Naive thymus-derived CD4-positive, alpha-beta T cell (primary cell): ENCODE results near the gene PLEKHF1. TPM values are rescaled to one million over a fixed set of nuclear protein-coding genes. Genes with fewer than 3 reads are reported as not detected.
A peak's percentile ranks its signal among the peaks of the same experiment; 100 is the strongest.

ENCODE experiments used
- ATAC-seq: fragments of 150-1000 bp; cut with Tn5 transposase; 2 replicates; pipeline ENCODE4 v1.10.0; 2021; ENCODE audit warnings: mild to moderate bottlenecking, moderate library complexity
- CTCF ChIA-PET: fragments of 350-600 bp; sonication (Branson Sonifier 250); formaldehyde crosslinking; loops from one replicate; lab custom pipeline; 2021; ENCODE audit warnings: antibody characterized with exemption; lab: Charles Lee
- POLR2A ChIA-PET: fragments of 350-600 bp; sonication (Branson Sonifier 250); formaldehyde crosslinking; loops from one replicate; lab custom pipeline; 2021; ENCODE audit warnings: antibody characterized with exemption, inconsistent platforms; lab: Charles Lee
- DNase-seq, 9 donors: peaks; one replicate each; pipeline versions ENCODE4 v3.0.0 to v3.0.0-alpha.2; 2020 to 2022; ENCODE audit warnings: mixed read lengths in 1 of 9
- H3K27ac ChIP-seq: one replicate; pipeline ENCODE4 v1.7.0; 2013; ENCODE audit warnings: mild to moderate bottlenecking, low read depth, low read length, moderate library complexity
- H3K27me3 ChIP-seq, 2 donors: one replicate each; pipeline ENCODE4 v1.7.0; 2013; ENCODE audit warnings: low read length in 2 of 2, mild to moderate bottlenecking in 2 of 2, moderate library complexity in 2 of 2; ENCODE audit not compliant: control insufficient read depth in 2 of 2, insufficient read depth in 2 of 2
- H3K36me3 ChIP-seq, 3 experiments: 1 replicate in 2 of 3; 2 replicates in 1 of 3; pipeline ENCODE4 v1.7.0; 2013; ENCODE audit warnings: low read length in 3 of 3, mild to moderate bottlenecking in 3 of 3, moderate library complexity in 1 of 3; ENCODE audit not compliant: insufficient read depth in 3 of 3, control insufficient read depth in 2 of 3
- H3K4me1 ChIP-seq, 2 donors: one replicate each; pipeline ENCODE4 v1.7.0; 2013; ENCODE audit warnings: low read length in 2 of 2, mild to moderate bottlenecking in 2 of 2, moderate library complexity in 1 of 2; ENCODE audit not compliant: control insufficient read depth in 2 of 2, insufficient read depth in 2 of 2
- H3K4me3 ChIP-seq: 2 replicates; pipeline ENCODE4 v1.7.0; 2013; ENCODE audit warnings: mild to moderate bottlenecking, low read length
- H3K9me3 ChIP-seq, 3 experiments: 1 replicate in 2 of 3; 2 replicates in 1 of 3; pipeline ENCODE4 v1.7.0; 2013; ENCODE audit warnings: low read length in 3 of 3; ENCODE audit not compliant: control insufficient read depth in 2 of 3
- H3K27ac Mint-ChIP-seq, 9 donors: one replicate each; pipeline ENCODE4 v1.8.0; 2020 to 2022; ENCODE audit warnings: mixed read lengths in 9 of 9, mild to moderate bottlenecking in 8 of 9, moderate library complexity in 5 of 9, inconsistent platforms in 2 of 9
- H3K27me3 Mint-ChIP-seq, 5 donors: one replicate each; pipeline ENCODE4 v1.8.0; 2021 to 2022; ENCODE audit warnings: mixed read lengths in 5 of 5, mild to moderate bottlenecking in 1 of 5
- H3K36me3 Mint-ChIP-seq, 5 donors: one replicate each; pipeline ENCODE4 v1.8.0; 2020 to 2022; ENCODE audit warnings: mixed read lengths in 5 of 5, mild to moderate bottlenecking in 3 of 5, inconsistent platforms in 1 of 5
- H3K4me1 Mint-ChIP-seq, 7 donors: one replicate each; pipeline ENCODE4 v1.8.0; 2020 to 2022; ENCODE audit warnings: mixed read lengths in 7 of 7, mild to moderate bottlenecking in 3 of 7, inconsistent platforms in 1 of 7
- H3K4me3 Mint-ChIP-seq, 10 donors: one replicate each; pipeline ENCODE4 v1.8.0; 2020 to 2022; ENCODE audit warnings: mild to moderate bottlenecking in 10 of 10, mixed read lengths in 10 of 10, moderate library complexity in 6 of 10, inconsistent platforms in 2 of 10
- H3K9me3 Mint-ChIP-seq, 11 donors: one replicate each; pipeline ENCODE4 v1.8.0; 2020 to 2022; ENCODE audit warnings: mixed read lengths in 11 of 11, mild to moderate bottlenecking in 4 of 11, inconsistent platforms in 1 of 11, moderate library complexity in 1 of 11
- intact Hi-C, 2 donors: fragments of 100-400 bp; cut with micrococcal nuclease; formaldehyde crosslinking; loops; one replicate each; pipeline ENCODE4 v1.15.1; 2023
- polyA plus RNA-seq, 2 donors: library from polyadenylated mRNA; unstranded; fragments of 300-500 nt; fragmentation: Illumina TruSeq; gene quantifications; one replicate each; pipeline ENCODE4 v1.2.3, GENCODE V29; 2021
- total RNA-seq, 6 experiments: library from RNA in 5 of 6; stranded (reverse) in 5 of 6; gene quantifications; 1 replicate in 5 of 6; 2 replicates in 1 of 6; pipeline ENCODE4 v1.2.3 and lab custom pipeline; 2021 to 2026

Gene PLEKHF1
- total and polyA plus RNA-seq, 7 experiments from 2014 or later, result 11.1 to 47.2 (median 17.5) TPM

DNA sequence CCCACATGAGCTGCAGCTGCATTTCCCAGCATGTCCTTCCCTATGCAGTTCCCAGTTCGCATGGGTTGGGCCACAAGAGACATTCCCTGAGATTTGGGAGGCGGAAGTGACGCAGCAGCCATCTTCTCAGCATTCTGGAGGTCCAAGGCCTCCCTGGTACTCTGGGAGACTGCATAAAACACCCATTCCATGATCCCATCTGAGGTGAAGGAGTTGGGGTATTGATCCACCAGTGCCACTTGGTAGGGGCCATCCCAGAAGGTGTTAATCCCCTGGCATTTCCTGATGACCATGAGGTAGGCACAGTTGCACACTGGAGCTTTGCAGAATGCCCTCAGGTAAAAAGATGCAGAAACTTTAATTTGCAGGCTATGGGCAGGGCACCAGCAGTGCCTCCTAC lies 33.8 kb upstream of the PLEKHF1 start:
- no peak overlapping the region for H3K4me3 Mint-ChIP-seq
- H3K4me1 ChIP-seq, result no peaks in the 10 kb centered on the region
- H3K9me3 ChIP-seq, result no peaks in the 10 kb centered on the region
- ChIA-PET CTCF (interaction anchor here (0.7 kb wide), 1 partner anchor 75 kb away, joined by 3 read pairs; no protein-coding TSS in a partner anchor), POLR2A (no interaction called here)
- no peaks in the 10 kb centered on the region for H3K27me3 ChIP-seq
- intact Hi-C loops, result no loop called here
- H3K27me3 Mint-ChIP-seq, result peaks cover 0 to 3% (median 0%) of the 10 kb centered on the region in 5 donors
- peaks cover 0 to 2% (median 0%) of the 10 kb centered on the region in 11 donors for H3K9me3 Mint-ChIP-seq
- no peak for ATAC-seq
- H3K4me1 Mint-ChIP-seq, result peaks cover 0 to 8% (median 0%) of the 10 kb centered on the region in 7 donors
- H3K4me3 ChIP-seq, result no peak overlapping the region
- H3K36me3 Mint-ChIP-seq, result no peaks in the 10 kb centered on the region
- no peak overlapping the region for H3K27ac Mint-ChIP-seq
- no peak overlapping the region for H3K27ac ChIP-seq
- no peak for DNase-seq
- no peaks in the 10 kb centered on the region for H3K36me3 ChIP-seq

DNA sequence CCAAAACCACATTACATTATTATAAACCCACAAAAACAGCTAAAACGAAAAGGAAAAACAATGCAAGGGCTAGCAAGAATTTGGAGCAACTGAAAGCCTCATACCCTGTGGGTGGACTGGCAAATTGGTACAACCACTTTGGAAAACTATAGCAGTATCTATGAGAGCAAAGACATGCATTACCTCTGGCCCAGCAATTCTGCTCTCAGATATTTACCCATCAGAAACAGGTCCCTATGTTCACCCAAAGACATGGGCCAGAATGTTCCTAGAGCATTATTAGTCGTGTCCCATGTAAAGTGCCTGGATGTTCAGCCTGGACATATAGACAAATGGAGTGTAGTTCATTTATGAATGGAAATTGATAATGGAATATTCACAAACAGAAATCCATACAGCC lies 31.3 kb upstream of the PLEKHF1 start:
- DNase-seq, result no peak
- no peaks in the 10 kb centered on the region for H3K27me3 ChIP-seq
- H3K4me3 Mint-ChIP-seq, result no peak overlapping the region
- H3K9me3 ChIP-seq, result no peaks in the 10 kb centered on the region
- peaks cover 0 to 3% (median 0%) of the 10 kb centered on the region in 5 donors for H3K27me3 Mint-ChIP-seq
- no peak for ATAC-seq
- POLR2A ChIA-PET, result no interaction called here
- H3K27ac ChIP-seq, result no peak overlapping the region
- H3K4me3 ChIP-seq, result no peak overlapping the region
- H3K4me1 ChIP-seq, result no peaks in the 10 kb centered on the region
- no peak overlapping the region for H3K27ac Mint-ChIP-seq
- CTCF ChIA-PET, result no interaction called here
- H3K4me1 Mint-ChIP-seq, result no peaks in the 10 kb centered on the region
- H3K36me3 ChIP-seq, result no peaks in the 10 kb centered on the region
- H3K9me3 Mint-ChIP-seq, result peaks cover 0 to 2% (median 0%) of the 10 kb centered on the region in 11 donors
- intact Hi-C loops, result no loop called here
- H3K36me3 Mint-ChIP-seq, result no peaks in the 10 kb centered on the region

GRCh38 chr19:29634423-29635130 lies 30.7 kb upstream of the PLEKHF1 start:
- Mint-ChIP-seq H3K4me3 (no peak overlapping the region), H3K4me1 (no peaks in the 10 kb centered on the region), H3K9me3 (peaks cover 0 to 2% (median 0%) of the 10 kb centered on the region in 11 donors), H3K36me3 (no peaks in the 10 kb centered on the region), H3K27ac (no peak overlapping the region), H3K27me3 (peaks cover 0 to 3% (median 0%) of the 10 kb centered on the region in 5 donors)
- Histone ChIP-seq H3K27ac (no peak overlapping the region), H3K4me3 (no peak overlapping the region), H3K27me3 (no peaks in the 10 kb centered on the region), H3K36me3 (no peaks in the 10 kb centered on the region), H3K9me3 (no peaks in the 10 kb centered on the region), H3K4me1 (no peaks in the 10 kb centered on the region)
- intact Hi-C loops, result no loop called here
- no peak for DNase-seq
- ATAC-seq, result no peak
- POLR2A ChIA-PET, result no interaction called here
- CTCF ChIA-PET, result no interaction called here

DNA sequence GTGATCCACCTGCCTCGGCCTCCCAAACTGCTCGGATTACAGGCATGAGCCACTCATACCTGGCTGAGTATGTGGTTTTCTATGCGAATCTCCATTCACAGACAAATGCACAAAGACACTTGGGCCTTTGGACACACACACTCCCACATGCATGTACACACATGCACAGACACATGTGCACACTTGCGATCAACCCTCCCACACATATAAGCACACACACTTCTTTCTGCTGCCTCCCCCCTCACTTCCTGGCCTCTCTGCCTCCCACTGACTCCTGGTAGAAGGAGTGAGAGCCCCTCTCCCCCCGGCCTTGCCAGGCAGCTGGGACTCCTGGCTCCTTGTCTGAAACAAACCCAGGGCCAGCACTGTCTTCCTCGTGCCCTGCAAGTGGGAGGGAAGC lies 29.3 kb upstream of the PLEKHF1 start:
- Histone ChIP-seq H3K27me3 (no peaks in the 10 kb centered on the region), H3K27ac (no peak overlapping the region), H3K4me3 (no peak overlapping the region), H3K9me3 (no peaks in the 10 kb centered on the region), H3K4me1 (no peaks in the 10 kb centered on the region), H3K36me3 (no peaks in the 10 kb centered on the region)
- peak overlapping the region in 1 of 9 donors; percentile 26 for H3K27ac Mint-ChIP-seq
- intact Hi-C loops, result no loop called here
- no peaks in the 10 kb centered on the region for H3K4me1 Mint-ChIP-seq
- H3K36me3 Mint-ChIP-seq, result no peaks in the 10 kb centered on the region
- H3K27me3 Mint-ChIP-seq, result no peaks in the 10 kb centered on the region
- no peak for DNase-seq
- no peak for ATAC-seq
- ChIA-PET CTCF (interaction anchor here (0.8 kb wide), 1 partner anchor 65 kb away, joined by 3 read pairs; no protein-coding TSS in a partner anchor), POLR2A (no interaction called here)
- peaks cover 0 to 2% (median 0%) of the 10 kb centered on the region in 11 donors for H3K9me3 Mint-ChIP-seq
- no peak overlapping the region for H3K4me3 Mint-ChIP-seq

GRCh38 chr19:29636553-29637360 lies 28.5 kb upstream of the PLEKHF1 start:
- H3K9me3 Mint-ChIP-seq, result peaks cover 0 to 2% (median 0%) of the 10 kb centered on the region in 11 donors

GRCh38 chr19:29639086-29639485 lies 26.2 kb upstream of the PLEKHF1 start:
- H3K27me3 ChIP-seq, result no peaks in the 10 kb centered on the region
- H3K9me3 ChIP-seq, result no peaks in the 10 kb centered on the region
- H3K4me3 ChIP-seq, result no peak overlapping the region
- H3K36me3 Mint-ChIP-seq, result no peaks in the 10 kb centered on the region
- no peaks in the 10 kb centered on the region for H3K36me3 ChIP-seq
- no peak overlapping the region for H3K27ac ChIP-seq
- intact Hi-C loops, result no loop called here
- ATAC-seq (no peak), DNase-seq (no peak)
- POLR2A ChIA-PET, result no interaction called here
- H3K27me3 Mint-ChIP-seq, result peaks cover 0 to 6% (median 0%) of the 10 kb centered on the region in 5 donors
- H3K4me1 ChIP-seq, result no peaks in the 10 kb centered on the region
- CTCF ChIA-PET, result no interaction called here
- no peak overlapping the region for H3K4me3 Mint-ChIP-seq
- no peaks in the 10 kb centered on the region for H3K4me1 Mint-ChIP-seq
- peaks cover 0 to 2% (median 0%) of the 10 kb centered on the region in 11 donors for H3K9me3 Mint-ChIP-seq
- H3K27ac Mint-ChIP-seq, result peak overlapping the region in 2 of 9 donors; percentile 47 to 56

More at GRCh38 chr19:29636553-29637360, 28.5 kb upstream of the PLEKHF1 start:
- intact Hi-C loops, result no loop called here
- H3K27ac Mint-ChIP-seq, result no peak overlapping the region
- H3K27me3 Mint-ChIP-seq, result peaks cover 0 to 3% (median 0%) of the 10 kb centered on the region in 5 donors
- DNase-seq, result no peak
- H3K36me3 Mint-ChIP-seq, result no peaks in the 10 kb centered on the region
- ATAC-seq, result no peak
- Histone ChIP-seq H3K27ac (no peak overlapping the region), H3K4me3 (no peak overlapping the region), H3K36me3 (no peaks in the 10 kb centered on the region), H3K4me1 (no peaks in the 10 kb centered on the region), H3K27me3 (no peaks in the 10 kb centered on the region), H3K9me3 (no peaks in the 10 kb centered on the region)
- H3K4me1 Mint-ChIP-seq, result no peaks in the 10 kb centered on the region
- POLR2A ChIA-PET, result interaction anchor here (1.3 kb wide), 1 partner anchor 36 kb away, joined by 3 read pairs; no protein-coding TSS in a partner anchor
- CTCF ChIA-PET, result interaction anchor here (0.6 to 0.8 kb wide), 2 partner anchors 26 to 64 kb away, joined by 3 to 4 read pairs; no protein-coding TSS in a partner anchor
- H3K4me3 Mint-ChIP-seq, result no peak overlapping the region
